HepG2 (cell line): Measurements from ENCODE around the gene GPR15. TPM values are rescaled to one million over a fixed set of nuclear protein-coding genes. Genes with fewer than 3 reads are reported as not detected.
A peak's percentile ranks its signal among the peaks of the same experiment; 100 is the strongest.

Source experiments
- ATRX ChIP-seq: sonication (generic); formaldehyde crosslinking; IDR thresholded peaks from 2 replicates; pipeline ENCODE4 v1.4.0; 2020; ENCODE audit warnings: missing genetic modification reagents, borderline replicate concordance
- BCLAF1 ChIP-seq: fragments of 450-650 bp; IDR thresholded peaks from 2 replicates; pipeline ENCODE4 v1.6.1; 2017; ENCODE audit warnings: mild to moderate bottlenecking
- DNMT1 ChIP-seq: sonication (generic); formaldehyde crosslinking; IDR thresholded peaks from 2 replicates; pipeline ENCODE4 v1.5.1; 2020; ENCODE audit warnings: mild to moderate bottlenecking, missing genetic modification reagents
- EP300 ChIP-seq, 3 experiments: sonication (generic) in 1 of 3; formaldehyde crosslinking in 1 of 3; IDR thresholded peaks; 2 replicates each; pipeline versions ENCODE4 v1.5.1 to v1.6.1; 2011 to 2020; ENCODE audit warnings: low read depth in 2 of 3, low read length in 2 of 3, borderline replicate concordance in 1 of 3, improper control_type of control experiment in 1 of 3, mild to moderate bottlenecking in 1 of 3, missing genetic modification reagents in 1 of 3, moderate library complexity in 1 of 3
- FOXA3 ChIP-seq: IDR thresholded peaks from 2 replicates; pipeline ENCODE4 v1.6.1; 2016; ENCODE audit warnings: missing genetic modification reagents, missing compliant biosample characterization
- HMG20A ChIP-seq: IDR thresholded peaks from 2 replicates; pipeline ENCODE4 v1.6.1; 2016; ENCODE audit warnings: borderline replicate concordance
- HNF4G ChIP-seq, 2 experiments: sonication (generic) in 1 of 2; formaldehyde crosslinking in 1 of 2; IDR thresholded peaks; 2 replicates each; pipeline versions ENCODE4 v1.4.0 to v1.6.1; 2011 to 2020; ENCODE audit warnings: borderline replicate concordance in 2 of 2, low read depth in 2 of 2, mild to moderate bottlenecking in 2 of 2, low read length in 1 of 2, missing genetic modification reagents in 1 of 2, moderate library complexity in 1 of 2
- KLF11 ChIP-seq: IDR thresholded peaks from 2 replicates; pipeline ENCODE4 v1.6.1; 2016; ENCODE audit warnings: missing compliant biosample characterization
- NCOR1 ChIP-seq: fragments of 200-600 bp; sonication (generic); IDR thresholded peaks from 2 replicates; pipeline ENCODE4 v1.7.0; 2017; ENCODE audit warnings: antibody characterized with exemption, low read length, borderline replicate concordance
- NRL ChIP-seq: sonication (generic); formaldehyde crosslinking; IDR thresholded peaks from 2 replicates; pipeline ENCODE4 v1.5.0; 2020; ENCODE audit warnings: missing genetic modification reagents, mild to moderate bottlenecking, moderate library complexity, borderline replicate concordance
- PAWR ChIP-seq: sonication (generic); formaldehyde crosslinking; IDR thresholded peaks from 2 replicates; pipeline ENCODE4 v1.4.0; 2020; ENCODE audit warnings: missing genetic modification reagents, mild to moderate bottlenecking, borderline replicate concordance
- PBX2 ChIP-seq: IDR thresholded peaks from 2 replicates; pipeline ENCODE4 v1.6.1; 2016; ENCODE audit warnings: control low read depth
- SYNCRIP ChIP-seq: fragments of 200-400 bp; formaldehyde crosslinking; IDR thresholded peaks from 2 replicates; pipeline ENCODE4 v1.6.1; 2018; ENCODE audit warnings: mild to moderate bottlenecking, low read depth, low read length; ENCODE audit not compliant: insufficient read depth
- TFE3 ChIP-seq: IDR thresholded peaks from 2 replicates; pipeline ENCODE4 v1.6.1; 2016
- TSC22D2 ChIP-seq: sonication (generic); formaldehyde crosslinking; IDR thresholded peaks from 2 replicates; pipeline ENCODE4 v1.5.1; 2020; ENCODE audit warnings: missing genetic modification reagents, mild to moderate bottlenecking, borderline replicate concordance
- ZC3H4 ChIP-seq: sonication (generic); formaldehyde crosslinking; IDR thresholded peaks from 2 replicates; pipeline ENCODE4 v1.4.0; 2020; ENCODE audit warnings: missing genetic modification reagents, borderline replicate concordance
- ZNF12 ChIP-seq: sonication (generic); formaldehyde crosslinking; IDR thresholded peaks from 2 replicates; pipeline ENCODE4 v1.5.0; 2020; ENCODE audit warnings: missing genetic modification reagents
- ZNF331 ChIP-seq: sonication (generic); formaldehyde crosslinking; IDR thresholded peaks from 2 replicates; pipeline ENCODE4 v1.4.0; 2020; ENCODE audit warnings: missing genetic modification reagents
- ZNF605 ChIP-seq: sonication (generic); formaldehyde crosslinking; IDR thresholded peaks from 2 replicates; pipeline ENCODE4 v1.8.0; 2022; ENCODE audit warnings: mild to moderate bottlenecking, missing genetic modification reagents
- ZNF629 ChIP-seq: sonication (generic); formaldehyde crosslinking; conservative IDR thresholded peaks from 2 replicates; pipeline ENCODE4 v1.5.0; 2020; ENCODE audit warnings: missing genetic modification reagents
- ZSCAN9 ChIP-seq: IDR thresholded peaks from 2 replicates; pipeline ENCODE4 v1.6.1; 2016; ENCODE audit warnings: borderline replicate concordance
- polyA plus RNA-seq, 8 experiments: library from polyadenylated mRNA; depleted of rRNA in 3 of 8; stranded (reverse) in 7 of 8; unstranded in 1 of 8; fragments of >200 nt; fragmentation: Illumina TruSeq in 4 of 8; extraction: Trizol in 4 of 8; gene quantifications; 2 replicates each; pipeline versions ENCODE4 v1.2.1 to v1.2.3, GENCODE V29; 2011 to 2016; ENCODE audit warnings: low read depth in 4 of 8, missing spikeins in 1 of 8, mixed read lengths in 1 of 8; ENCODE audit not compliant: insufficient read depth in 1 of 8
- total RNA-seq, 5 experiments: library from RNA; depleted of rRNA; stranded (reverse); fragments of >200 nt; fragmentation: Illumina TruSeq; extraction: Trizol; gene quantifications; 2 replicates each; pipeline ENCODE4 v1.2.3, GENCODE V29; 2016; ENCODE audit warnings: low read depth in 1 of 5
- TF ChIP-seq, protein P1 (sequence below): fragments of 450-650 bp; IDR thresholded peaks from 2 replicates; pipeline ENCODE4 v1.6.1; 2016

Gene GPR15
- total and polyA plus RNA-seq, 2 of the 13 experiments (the other 11 are each of a cell fraction or from before 2014, with no cell fraction given): not detected

DNA sequence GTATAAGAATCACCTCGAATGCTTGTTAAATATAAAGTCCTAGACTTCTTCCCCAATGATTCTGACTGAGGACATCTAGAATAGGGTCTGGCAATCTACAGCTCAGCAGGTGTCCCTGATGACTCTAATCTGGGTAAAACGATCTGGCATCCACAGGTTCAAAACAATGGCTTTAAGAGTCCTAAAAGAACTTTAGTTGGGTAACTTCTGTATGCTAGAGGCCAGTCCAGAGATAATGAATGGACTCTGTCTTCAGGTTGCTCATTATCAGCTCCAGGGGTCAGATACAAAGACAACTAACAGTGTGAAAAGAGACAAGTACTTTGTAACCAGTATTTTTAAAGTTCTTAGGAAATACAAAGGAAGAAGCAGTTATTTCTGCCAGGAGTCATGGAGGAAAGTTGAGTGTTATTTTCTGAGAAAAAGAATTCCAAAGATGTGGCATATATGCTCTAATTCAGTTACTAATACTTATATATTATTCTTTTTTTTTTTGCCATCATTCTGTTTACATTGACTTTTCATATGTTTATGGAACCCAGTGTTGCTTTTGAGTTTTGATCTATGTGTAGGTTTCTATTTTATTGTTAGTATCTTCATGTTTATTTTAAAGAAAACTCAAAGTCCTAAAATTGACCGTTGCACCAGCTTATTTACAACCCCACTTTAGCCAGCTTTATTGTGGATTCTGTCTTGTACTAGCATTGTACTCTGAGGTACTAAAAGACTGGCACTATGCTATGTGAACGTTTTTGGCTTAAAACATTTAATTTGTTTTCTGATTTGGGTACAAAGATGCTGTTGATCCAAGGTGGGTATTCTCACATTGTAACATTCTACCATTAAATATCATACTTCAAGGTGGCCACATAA, 3.1 kb upstream of the GPR15 start (continued):
- TF ChIP-seq TFE3 (CRISPR knock-in tag) (no peak), KLF11 (CRISPR knock-in tag) (no peak), ZNF605 (CRISPR knock-in tag) (no peak), NRL (CRISPR knock-in tag) (no peak), HMG20A (CRISPR knock-in tag) (no peak), ZC3H4 (CRISPR knock-in tag) (no peak), PBX2 (CRISPR knock-in tag) (no peak), FOXA3 (CRISPR knock-in tag) (0 out of 2 replicates have a peak, but pooled peaks have one; percentile 6), PAWR (CRISPR knock-in tag) (no peak), NCOR1 (peak; percentile 24; the same call in 1 of the 2 replicates), EP300 (IDR thresholded peaks at IDR 0.05; ENCODE audit: low read depth in 2 of 2, low read length in 2 of 2) (peak in 1 of 2 experiments; percentile 37; a peak in 1 of 4 replicates), EP300 (CRISPR knock-in tag; IDR thresholded peaks at IDR 0.05; ENCODE audit: borderline replicate concordance) (no peak), ZNF331 (CRISPR knock-in tag) (no peak), ZNF629 (CRISPR knock-in tag) (no peak), ZNF12 (CRISPR knock-in tag) (no peak), ATRX (no peak), HNF4G (IDR thresholded peaks at IDR 0.05; ENCODE audit: borderline replicate concordance, low read depth, low read length) (peak; percentile 60), HNF4G (CRISPR knock-in tag; IDR thresholded peaks at IDR 0.05; ENCODE audit: borderline replicate concordance, low read depth) (no peak), ZSCAN9 (CRISPR knock-in tag) (no peak), SYNCRIP (no peak), BCLAF1 (no peak), DNMT1 (no peak), TSC22D2 (CRISPR knock-in tag) (no peak)
- TF ChIP-seq, protein P1, sequence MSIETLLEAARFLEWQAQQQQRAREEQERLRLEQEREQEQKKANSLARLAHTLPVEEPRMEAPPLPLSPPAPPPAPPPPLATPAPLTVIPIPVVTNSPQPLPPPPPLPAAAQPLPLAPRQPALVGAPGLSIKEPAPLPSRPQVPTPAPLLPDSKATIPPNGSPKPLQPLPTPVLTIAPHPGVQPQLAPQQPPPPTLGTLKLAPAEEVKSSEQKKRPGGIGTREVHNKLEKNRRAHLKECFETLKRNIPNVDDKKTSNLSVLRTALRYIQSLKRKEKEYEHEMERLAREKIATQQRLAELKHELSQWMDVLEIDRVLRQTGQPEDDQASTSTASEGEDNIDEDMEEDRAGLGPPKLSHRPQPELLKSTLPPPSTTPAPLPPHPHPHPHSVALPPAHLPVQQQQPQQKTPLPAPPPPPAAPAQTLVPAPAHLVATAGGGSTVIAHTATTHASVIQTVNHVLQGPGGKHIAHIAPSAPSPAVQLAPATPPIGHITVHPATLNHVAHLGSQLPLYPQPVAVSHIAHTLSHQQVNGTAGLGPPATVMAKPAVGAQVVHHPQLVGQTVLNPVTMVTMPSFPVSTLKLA: no peak
